ENCODE measurements around the gene DVL2.

DVL2 gene

DNA sequence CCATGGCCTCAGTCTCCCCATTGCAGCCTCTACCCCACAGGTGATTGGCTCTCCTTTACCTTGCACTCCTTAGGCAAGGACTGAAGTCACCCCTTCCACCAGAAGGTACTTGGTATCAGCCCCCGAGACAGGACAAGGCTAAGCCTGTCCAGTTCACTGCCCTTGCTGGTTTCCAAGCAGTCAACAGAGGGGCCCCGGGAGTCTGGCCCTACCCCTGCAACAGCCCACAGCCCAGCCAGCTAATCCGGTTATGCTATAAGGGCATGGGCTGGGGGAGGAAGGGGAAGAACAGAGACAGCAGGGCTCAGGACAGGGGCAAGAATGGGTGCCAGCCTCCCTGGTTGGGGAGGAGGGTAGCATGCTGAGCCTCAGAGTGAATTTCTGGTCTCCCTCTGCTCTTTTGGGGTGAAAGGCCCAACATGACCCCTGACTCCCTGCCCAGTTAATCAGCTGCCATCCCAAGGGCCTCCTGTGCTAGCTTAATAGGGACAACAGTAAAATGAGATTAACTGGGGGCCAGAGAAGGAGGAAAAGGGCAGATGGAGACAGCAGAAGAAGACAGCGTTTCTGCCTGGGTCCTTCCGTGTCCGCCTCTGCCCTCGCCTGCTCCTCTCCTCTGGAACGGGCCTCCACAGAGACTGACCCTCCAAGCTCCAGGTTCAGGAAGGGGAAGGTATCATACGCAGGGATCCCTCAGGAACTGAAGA lies 25.4 kb downstream of the DVL2 start (continued):
- no peak for TF ChIP-seq ZNF8 (CRISPR knock-in tag; IDR thresholded peaks at IDR 0.05)

DNA sequence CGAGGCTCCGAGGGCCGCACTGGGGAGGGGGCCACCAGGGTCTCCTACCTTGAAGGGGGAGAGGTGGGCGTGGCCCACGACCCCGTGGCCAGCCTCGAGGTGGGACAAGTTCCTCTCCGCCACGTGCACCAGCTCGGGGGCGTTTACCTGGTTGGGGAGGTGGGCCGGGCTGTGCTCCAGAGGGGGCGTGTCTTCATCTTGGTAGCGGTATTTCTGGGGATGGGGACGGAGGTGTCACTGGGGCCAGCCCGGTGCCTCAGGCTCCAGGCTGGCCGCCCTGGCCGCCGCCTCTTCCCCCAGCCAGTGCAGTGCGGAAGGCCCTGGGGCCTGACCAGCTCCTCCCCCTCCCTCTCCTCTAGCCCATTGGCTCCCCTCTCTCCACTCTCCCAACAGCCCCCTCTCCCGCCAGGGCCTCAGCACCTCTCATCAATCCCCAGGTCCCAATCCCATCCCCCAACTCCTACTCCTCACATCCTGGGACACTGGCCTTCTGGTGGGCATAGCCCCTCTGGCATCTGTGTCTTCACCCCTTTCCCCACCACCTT lies 26.2 kb downstream of the DVL2 start:
- TF ChIP-seq BACH2 (CRISPR knock-in tag; IDR thresholded peaks at IDR 0.05; ENCODE audit: borderline replicate concordance) (no peak), RARB (CRISPR knock-in tag; IDR thresholded peaks at IDR 0.05) (no peak), ZNF565 (CRISPR knock-in tag; conservative IDR thresholded peaks at IDR 0.05; ENCODE audit: low read depth) (no peak), TOX (CRISPR knock-in tag; IDR thresholded peaks at IDR 0.05; ENCODE audit: borderline replicate concordance) (no peak), ISL1 (CRISPR knock-in tag; IDR thresholded peaks at IDR 0.05) (no peak), CSDC2 (CRISPR knock-in tag; IDR thresholded peaks at IDR 0.05) (no peak), GLIS3 (CRISPR knock-in tag; IDR thresholded peaks at IDR 0.05) (no peak), ESRRG (CRISPR knock-in tag; IDR thresholded peaks at IDR 0.05) (no peak), TSHZ2 (CRISPR knock-in tag; IDR thresholded peaks at IDR 0.05) (no peak), TCF4 (CRISPR knock-in tag; IDR thresholded peaks at IDR 0.05; ENCODE audit: borderline replicate concordance) (no peak), ARNTL (CRISPR knock-in tag; IDR thresholded peaks at IDR 0.05; ENCODE audit: borderline replicate concordance, low read depth) (no peak), ZNF70 (CRISPR knock-in tag; IDR thresholded peaks at IDR 0.05) (no peak), PPARA (CRISPR knock-in tag; IDR thresholded peaks at IDR 0.05; ENCODE audit: borderline replicate concordance) (no peak), ZC3H10 (CRISPR knock-in tag; IDR thresholded peaks at IDR 0.05) (no peak), ZFP30 (CRISPR knock-in tag; IDR thresholded peaks at IDR 0.05) (no peak), ZFP3 (CRISPR knock-in tag; IDR thresholded peaks at IDR 0.05) (no peak), POU6F1 (CRISPR knock-in tag; IDR thresholded peaks at IDR 0.05; ENCODE audit: borderline replicate concordance, low read depth) (no peak)
- TF ChIP-seq, protein P1, sequence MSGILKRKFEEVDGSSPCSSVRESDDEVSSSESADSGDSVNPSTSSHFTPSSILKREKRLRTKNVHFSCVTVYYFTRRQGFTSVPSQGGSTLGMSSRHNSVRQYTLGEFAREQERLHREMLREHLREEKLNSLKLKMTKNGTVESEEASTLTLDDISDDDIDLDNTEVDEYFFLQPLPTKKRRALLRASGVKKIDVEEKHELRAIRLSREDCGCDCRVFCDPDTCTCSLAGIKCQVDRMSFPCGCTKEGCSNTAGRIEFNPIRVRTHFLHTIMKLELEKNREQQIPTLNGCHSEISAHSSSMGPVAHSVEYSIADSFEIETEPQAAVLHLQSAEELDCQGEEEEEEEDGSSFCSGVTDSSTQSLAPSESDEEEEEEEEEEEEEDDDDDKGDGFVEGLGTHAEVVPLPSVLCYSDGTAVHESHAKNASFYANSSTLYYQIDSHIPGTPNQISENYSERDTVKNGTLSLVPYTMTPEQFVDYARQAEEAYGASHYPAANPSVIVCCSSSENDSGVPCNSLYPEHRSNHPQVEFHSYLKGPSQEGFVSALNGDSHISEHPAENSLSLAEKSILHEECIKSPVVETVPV (CRISPR knock-in tag; IDR thresholded peaks at IDR 0.05): no peak
- TF ChIP-seq, protein P2, sequence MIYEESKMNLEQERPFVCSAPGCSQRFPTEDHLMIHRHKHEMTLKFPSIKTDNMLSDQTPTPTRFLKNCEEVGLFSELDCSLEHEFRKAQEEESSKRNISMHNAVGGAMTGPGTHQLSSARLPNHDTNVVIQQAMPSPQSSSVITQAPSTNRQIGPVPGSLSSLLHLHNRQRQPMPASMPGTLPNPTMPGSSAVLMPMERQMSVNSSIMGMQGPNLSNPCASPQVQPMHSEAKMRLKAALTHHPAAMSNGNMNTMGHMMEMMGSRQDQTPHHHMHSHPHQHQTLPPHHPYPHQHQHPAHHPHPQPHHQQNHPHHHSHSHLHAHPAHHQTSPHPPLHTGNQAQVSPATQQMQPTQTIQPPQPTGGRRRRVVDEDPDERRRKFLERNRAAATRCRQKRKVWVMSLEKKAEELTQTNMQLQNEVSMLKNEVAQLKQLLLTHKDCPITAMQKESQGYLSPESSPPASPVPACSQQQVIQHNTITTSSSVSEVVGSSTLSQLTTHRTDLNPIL (CRISPR knock-in tag; IDR thresholded peaks at IDR 0.05; ENCODE audit: low read depth): no peak
- TF ChIP-seq, protein P3, sequence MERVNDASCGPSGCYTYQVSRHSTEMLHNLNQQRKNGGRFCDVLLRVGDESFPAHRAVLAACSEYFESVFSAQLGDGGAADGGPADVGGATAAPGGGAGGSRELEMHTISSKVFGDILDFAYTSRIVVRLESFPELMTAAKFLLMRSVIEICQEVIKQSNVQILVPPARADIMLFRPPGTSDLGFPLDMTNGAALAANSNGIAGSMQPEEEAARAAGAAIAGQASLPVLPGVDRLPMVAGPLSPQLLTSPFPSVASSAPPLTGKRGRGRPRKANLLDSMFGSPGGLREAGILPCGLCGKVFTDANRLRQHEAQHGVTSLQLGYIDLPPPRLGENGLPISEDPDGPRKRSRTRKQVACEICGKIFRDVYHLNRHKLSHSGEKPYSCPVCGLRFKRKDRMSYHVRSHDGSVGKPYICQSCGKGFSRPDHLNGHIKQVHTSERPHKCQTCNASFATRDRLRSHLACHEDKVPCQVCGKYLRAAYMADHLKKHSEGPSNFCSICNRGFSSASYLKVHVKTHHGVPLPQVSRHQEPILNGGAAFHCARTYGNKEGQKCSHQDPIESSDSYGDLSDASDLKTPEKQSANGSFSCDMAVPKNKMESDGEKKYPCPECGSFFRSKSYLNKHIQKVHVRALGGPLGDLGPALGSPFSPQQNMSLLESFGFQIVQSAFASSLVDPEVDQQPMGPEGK (CRISPR knock-in tag; IDR thresholded peaks at IDR 0.05; ENCODE audit: borderline replicate concordance): no peak
- ATAC-seq: no peak
